ENCODE results near the gene SORL1.

The SORL1 gene

DNA sequence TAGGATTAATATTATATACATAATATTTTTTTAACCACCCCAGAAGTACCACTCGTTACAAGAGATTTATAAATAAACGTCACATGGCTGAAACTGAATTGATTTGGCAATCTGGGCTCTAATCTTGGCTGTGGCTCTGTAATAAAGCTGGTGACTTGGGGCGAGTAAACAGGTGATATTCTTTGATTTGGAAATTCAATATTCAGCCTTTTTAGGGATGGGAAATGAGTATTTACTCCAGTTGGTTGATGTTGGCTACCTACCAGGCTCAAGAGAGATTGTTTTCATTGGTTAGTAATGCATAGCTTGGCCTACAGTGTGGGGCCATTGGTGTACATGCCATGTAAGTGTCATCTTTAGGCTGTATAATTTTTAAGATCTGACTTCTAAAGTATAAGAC, 118.3 kb downstream of the SORL1 start:
- Histone ChIP-seq H3K9me3 (peaks cover 17% of the 10 kb centered on the region), H3K27ac (no peak overlapping the region), H3K36me3 (peaks cover 100% of the 10 kb centered on the region), H3K27me3 (no peaks in the 10 kb centered on the region), H3K4me1 (ENCODE audit: control insufficient read depth in 1 of 2, insufficient read depth in 1 of 2, low read depth in 1 of 2, low read length in 1 of 2) (no peaks in the 10 kb centered on the region), H3K4me3 (ENCODE audit: low read depth in 1 of 2, low read length in 1 of 2) (no peak overlapping the region)
- TF ChIP-seq CTCF (IDR thresholded peaks at IDR 0.05), result no peak

DNA sequence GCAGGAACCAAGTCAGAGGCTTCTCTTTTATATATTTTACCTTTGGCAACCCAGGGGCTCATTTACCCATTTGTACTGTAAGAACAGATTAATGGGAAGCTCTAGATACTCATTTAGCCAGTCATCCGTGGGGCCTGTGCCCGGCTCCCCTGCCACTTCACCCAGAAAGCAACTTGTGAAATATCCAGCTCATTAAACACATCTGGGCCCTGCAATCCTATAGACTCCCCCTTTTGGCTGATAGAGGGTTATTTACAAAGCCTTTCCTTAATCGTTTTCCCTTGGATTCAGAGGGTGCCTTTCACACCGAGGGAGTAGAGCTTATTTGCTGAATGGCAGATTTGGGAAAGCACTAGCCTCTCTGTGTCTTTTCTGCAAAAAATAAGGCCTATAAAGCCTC, 119.4 kb downstream of the SORL1 start:
- Histone ChIP-seq H3K27ac (no peak overlapping the region), H3K9me3 (peaks cover 17% of the 10 kb centered on the region), H3K36me3 (peaks cover 100% of the 10 kb centered on the region), H3K4me3 (ENCODE audit: low read depth in 1 of 2, low read length in 1 of 2) (no peak overlapping the region), H3K4me1 (ENCODE audit: control insufficient read depth in 1 of 2, insufficient read depth in 1 of 2, low read depth in 1 of 2, low read length in 1 of 2) (no peaks in the 10 kb centered on the region), H3K27me3 (no peaks in the 10 kb centered on the region)
- no peak for TF ChIP-seq CTCF (IDR thresholded peaks at IDR 0.05)

GRCh38 chr11:121572571-121573059, 120.5 kb downstream of the SORL1 start:
- Histone ChIP-seq H3K9me3 (peaks cover 17% of the 10 kb centered on the region), H3K27ac (peak overlapping the region; percentile 13), H3K4me1 (ENCODE audit: control insufficient read depth in 1 of 2, insufficient read depth in 1 of 2, low read depth in 1 of 2, low read length in 1 of 2) (peaks cover 0 to under 1% of the 10 kb centered on the region in 2 experiments), H3K4me3 (ENCODE audit: low read depth in 1 of 2, low read length in 1 of 2) (no peak overlapping the region), H3K27me3 (no peaks in the 10 kb centered on the region), H3K36me3 (peaks cover 100% of the 10 kb centered on the region)
- TF ChIP-seq CTCF (IDR thresholded peaks at IDR 0.05), result no peak

GRCh38 chr11:121574801-121575200, 122.7 kb downstream of the SORL1 start:
- Histone ChIP-seq H3K36me3 (peaks cover 100% of the 10 kb centered on the region), H3K27ac (peak overlapping the region; percentile 26), H3K4me1 (ENCODE audit: control insufficient read depth in 1 of 2, insufficient read depth in 1 of 2, low read depth in 1 of 2, low read length in 1 of 2) (peaks cover 7 to 12% of the 10 kb centered on the region in 2 experiments), H3K4me3 (ENCODE audit: low read depth in 1 of 2, low read length in 1 of 2) (no peak overlapping the region), H3K27me3 (no peaks in the 10 kb centered on the region), H3K9me3 (peaks cover 17% of the 10 kb centered on the region)
- TF ChIP-seq CTCF (IDR thresholded peaks at IDR 0.05), result no peak

GRCh38 chr11:121575250-121575962, 123.3 kb downstream of the SORL1 start:
- H3K27me3 ChIP-seq, result no peaks in the 10 kb centered on the region
- H3K36me3 ChIP-seq, result peaks cover 100% of the 10 kb centered on the region
- no peak overlapping the region for H3K4me3 ChIP-seq (ENCODE audit: low read depth in 1 of 2, low read length in 1 of 2)
- peak overlapping the region; percentile 26 for H3K27ac ChIP-seq
- no peak for TF ChIP-seq CTCF (IDR thresholded peaks at IDR 0.05)
- peaks cover 7 to 12% of the 10 kb centered on the region in 2 experiments for H3K4me1 ChIP-seq (ENCODE audit: control insufficient read depth in 1 of 2, insufficient read depth in 1 of 2, low read depth in 1 of 2, low read length in 1 of 2)
- H3K9me3 ChIP-seq, result peaks cover 12% of the 10 kb centered on the region
